Dendritic cell treated with granulocyte-macrophage colony-stimulating factor and Interleukin-4, amounts not matched to agents 40 ng/mL and 50 ng/mL, for 4 days (primary cell): Measurements from ENCODE around the gene FBXO36.
"Not testable (repeated sequence)": the region's sequence is repeated elsewhere in the genome, so short reads cannot be mapped to it uniquely, and the experiment has no call there.

Experiments
- H3K27ac Mint-ChIP-seq: one replicate; pipeline ENCODE4 v1.8.0; 2022; ENCODE audit warnings: mild to moderate bottlenecking, mixed read lengths
- H3K27me3 Mint-ChIP-seq: one replicate; pipeline ENCODE4 v1.8.0; 2022; ENCODE audit warnings: mild to moderate bottlenecking, mixed read lengths
- H3K36me3 Mint-ChIP-seq: one replicate; pipeline ENCODE4 v1.8.0; 2022; ENCODE audit warnings: low read depth, mixed read lengths
- H3K4me1 Mint-ChIP-seq: one replicate; pipeline ENCODE4 v1.8.0; 2022; ENCODE audit warnings: low read depth, mixed read lengths
- H3K4me3 Mint-ChIP-seq: one replicate; pipeline ENCODE4 v1.8.0; 2022; ENCODE audit warnings: mild to moderate bottlenecking, moderate library complexity, mixed read lengths
- H3K9me3 Mint-ChIP-seq: one replicate; pipeline ENCODE4 v1.8.0; 2022; ENCODE audit warnings: mixed read lengths
- intact Hi-C: fragments of 100-400 bp; cut with micrococcal nuclease; formaldehyde crosslinking; loops from one replicate; pipeline ENCODE4 v1.15.0; 2022

Gene FBXO36

GRCh38 chr2:229900012-229900411 lies 22.3 kb upstream of the FBXO36 start:
- intact Hi-C loops, result no loop called here
- Mint-ChIP-seq H3K27me3 (no peaks in the 10 kb centered on the region), H3K27ac (no peak overlapping the region), H3K36me3 (peaks cover 39% of the 10 kb centered on the region), H3K4me1 (peaks cover 24% of the 10 kb centered on the region), H3K4me3 (no peak overlapping the region), H3K9me3 (no peaks in the 10 kb centered on the region)

- H3K27ac Mint-ChIP-seq, H3K4me3 Mint-ChIP-seq, H3K27me3 Mint-ChIP-seq, H3K9me3 Mint-ChIP-seq, intact Hi-C loops: not testable (repeated sequence)
- H3K36me3 Mint-ChIP-seq, result peaks cover 44% of the 10 kb centered on the region
- H3K4me1 Mint-ChIP-seq, result peaks cover 24% of the 10 kb centered on the region
Observed at GRCh38 chr2:229900514-229900913, 21.8 kb upstream of the FBXO36 start.

- peaks cover 45% of the 10 kb centered on the region for H3K36me3 Mint-ChIP-seq
- intact Hi-C loops, result no loop called here
- H3K27ac Mint-ChIP-seq, result no peak overlapping the region
Observed at GRCh38 chr2:229901819-229902218, 20.5 kb upstream of the FBXO36 start.

GRCh38 chr2:229903037-229903436 lies 19.3 kb upstream of the FBXO36 start:
- intact Hi-C loops, result no loop called here
- no peaks in the 10 kb centered on the region for H3K9me3 Mint-ChIP-seq
- no peak overlapping the region for H3K27ac Mint-ChIP-seq
- H3K4me3 Mint-ChIP-seq, result no peak overlapping the region
- no peaks in the 10 kb centered on the region for H3K27me3 Mint-ChIP-seq
- peaks cover 56% of the 10 kb centered on the region for H3K36me3 Mint-ChIP-seq
- H3K4me1 Mint-ChIP-seq, result peaks cover 18% of the 10 kb centered on the region

More at GRCh38 chr2:229901819-229902218, 20.5 kb upstream of the FBXO36 start:
- Mint-ChIP-seq H3K9me3 (no peaks in the 10 kb centered on the region), H3K27me3 (no peaks in the 10 kb centered on the region), H3K4me3 (no peak overlapping the region), H3K4me1 (peaks cover 24% of the 10 kb centered on the region)

- no peaks in the 10 kb centered on the region for H3K9me3 Mint-ChIP-seq
- intact Hi-C loops, result no loop called here
- no peaks in the 10 kb centered on the region for H3K27me3 Mint-ChIP-seq
- H3K4me3 Mint-ChIP-seq, result no peak overlapping the region
- H3K27ac Mint-ChIP-seq, result no peak overlapping the region
- H3K36me3 Mint-ChIP-seq, result peaks cover 64% of the 10 kb centered on the region
- peaks cover 6% of the 10 kb centered on the region for H3K4me1 Mint-ChIP-seq
Observed at GRCh38 chr2:229905601-229906000, 16.7 kb upstream of the FBXO36 start.

GRCh38 chr2:229909090-229909489 lies 13.2 kb upstream of the FBXO36 start:
- intact Hi-C loops, result no loop called here

GRCh38 chr2:229910147-229910831 lies 12.0 kb upstream of the FBXO36 start:
- Mint-ChIP-seq H3K4me3 (no peak overlapping the region), H3K27ac (no peak overlapping the region), H3K4me1 (peaks cover 23% of the 10 kb centered on the region), H3K36me3 (peaks cover 40% of the 10 kb centered on the region), H3K27me3 (no peaks in the 10 kb centered on the region), H3K9me3 (no peaks in the 10 kb centered on the region)
- intact Hi-C loops, result loop anchor here (10.0 kb wide), 1 partner anchor 105 kb away; no protein-coding TSS in a partner anchor

More at GRCh38 chr2:229909090-229909489, 13.2 kb upstream of the FBXO36 start:
- Mint-ChIP-seq H3K4me3 (no peak overlapping the region), H3K9me3 (no peaks in the 10 kb centered on the region), H3K27me3 (no peaks in the 10 kb centered on the region), H3K36me3 (peaks cover 50% of the 10 kb centered on the region), H3K4me1 (peaks cover 18% of the 10 kb centered on the region), H3K27ac (no peak overlapping the region)

- H3K36me3 Mint-ChIP-seq, result peaks cover 36% of the 10 kb centered on the region
- no peaks in the 10 kb centered on the region for H3K9me3 Mint-ChIP-seq
- no peak overlapping the region for H3K27ac Mint-ChIP-seq
- H3K27me3 Mint-ChIP-seq, result no peaks in the 10 kb centered on the region
- H3K4me3 Mint-ChIP-seq, result no peak overlapping the region
- peaks cover 23% of the 10 kb centered on the region for H3K4me1 Mint-ChIP-seq
- intact Hi-C loops, result loop anchor here (10.0 kb wide), 1 partner anchor 106 kb away; no protein-coding TSS in a partner anchor
Observed at GRCh38 chr2:229910832-229911412, 11.4 kb upstream of the FBXO36 start.

- Mint-ChIP-seq H3K4me1 (peaks cover 40% of the 10 kb centered on the region), H3K9me3 (no peaks in the 10 kb centered on the region), H3K4me3 (no peak overlapping the region), H3K27ac (peak overlapping the region; percentile 28), H3K27me3 (no peaks in the 10 kb centered on the region), H3K36me3 (peaks cover 38% of the 10 kb centered on the region)
- intact Hi-C loops, result loop anchor here (10.0 kb wide), 1 partner anchor 109 kb away; no protein-coding TSS in a partner anchor
Observed at GRCh38 chr2:229914171-229914570, 8.1 kb upstream of the FBXO36 start.

GRCh38 chr2:229917793-229918192 lies 4.5 kb upstream of the FBXO36 start:
- H3K36me3 Mint-ChIP-seq, result peaks cover 58% of the 10 kb centered on the region
- H3K4me1 Mint-ChIP-seq, result peaks cover 49% of the 10 kb centered on the region
- intact Hi-C loops, result loop anchor here (10.0 kb wide), 1 partner anchor 113 kb away; no protein-coding TSS in a partner anchor

GRCh38 chr2:229920011-229920641 lies 2.2 kb upstream of the FBXO36 start:
- H3K4me3 Mint-ChIP-seq, result peak overlapping the region; percentile 98
- H3K9me3 Mint-ChIP-seq, result no peaks in the 10 kb centered on the region
- intact Hi-C loops, result loop anchor here (5.0 to 10.0 kb wide), 2 partner anchors 405 to 792 kb away; partner anchors contain the start of genes CAB39 and SP140L
- peak overlapping the region; percentile 98 for H3K27ac Mint-ChIP-seq
- H3K36me3 Mint-ChIP-seq, result peaks cover 54% of the 10 kb centered on the region
- H3K4me1 Mint-ChIP-seq, result peaks cover 35% of the 10 kb centered on the region
- no peaks in the 10 kb centered on the region for H3K27me3 Mint-ChIP-seq

More at GRCh38 chr2:229917793-229918192, 4.5 kb upstream of the FBXO36 start:
- no peak overlapping the region for H3K27ac Mint-ChIP-seq
- H3K9me3 Mint-ChIP-seq, result no peaks in the 10 kb centered on the region
- H3K4me3 Mint-ChIP-seq, result no peak overlapping the region
- H3K27me3 Mint-ChIP-seq, result no peaks in the 10 kb centered on the region

GRCh38 chr2:229921101-229921891 lies 1.0 kb upstream of the FBXO36 start:
- peaks cover 35% of the 10 kb centered on the region for H3K4me1 Mint-ChIP-seq
- H3K36me3 Mint-ChIP-seq, result peaks cover 52% of the 10 kb centered on the region
- peak overlapping the region; percentile 98 for H3K4me3 Mint-ChIP-seq
- H3K27me3 Mint-ChIP-seq, result no peaks in the 10 kb centered on the region
- H3K9me3 Mint-ChIP-seq, result no peaks in the 10 kb centered on the region
- peak overlapping the region; percentile 98 for H3K27ac Mint-ChIP-seq
- intact Hi-C loops, result loop anchor here (5.0 to 10.0 kb wide), 2 partner anchors 404 to 791 kb away; partner anchors contain the start of genes CAB39 and SP140L

- Mint-ChIP-seq H3K4me1 (peaks cover 35% of the 10 kb centered on the region), H3K27me3 (no peaks in the 10 kb centered on the region), H3K27ac (peak within 1 kb of the TSS; percentile 98), H3K36me3 (peaks cover 45% of the 10 kb centered on the region), H3K4me3 (peak within 1 kb of the TSS; percentile 98), H3K9me3 (no peaks in the 10 kb centered on the region)
- intact Hi-C loops, result loop anchor here (5.0 to 10.0 kb wide), 2 partner anchors 403 to 790 kb away; partner anchors contain the start of genes CAB39 and SP140L
Observed at GRCh38 chr2:229921892-229922448, 333 bp upstream of the FBXO36 start, which contains the start of gene TRIP12. TRIP12 (minus strand) TSS chr2:229922009; CDS start chr2:229880079, 41,930 bp downstream.
